HEK293T (cell line): ENCODE results near the gene NUP62.

Experiments used
- BHLHE40 ChIP-seq: fragments of 450-650 bp; IDR thresholded peaks from 2 replicates; pipeline ENCODE4 v1.6.1; 2016; ENCODE audit warnings: mild to moderate bottlenecking, moderate library complexity, borderline replicate concordance
- FOXM1 ChIP-seq: fragments of 450-650 bp; IDR thresholded peaks from 2 replicates; pipeline ENCODE4 v1.6.1; 2017; ENCODE audit warnings: mild to moderate bottlenecking, borderline replicate concordance
- L3MBTL2 ChIP-seq: fragments of 450-650 bp; conservative IDR thresholded peaks from 2 replicates; pipeline ENCODE4 v1.6.1; 2016; ENCODE audit warnings: mild to moderate bottlenecking
- SUZ12 ChIP-seq: fragments of 450-650 bp; IDR thresholded peaks from 2 replicates; pipeline ENCODE4 v1.6.1; 2016; ENCODE audit warnings: mild to moderate bottlenecking
- TF ChIP-seq, protein P1 (sequence below): fragments of 450-650 bp; IDR thresholded peaks from 2 replicates; pipeline ENCODE4 v1.6.1; 2016

DNA sequence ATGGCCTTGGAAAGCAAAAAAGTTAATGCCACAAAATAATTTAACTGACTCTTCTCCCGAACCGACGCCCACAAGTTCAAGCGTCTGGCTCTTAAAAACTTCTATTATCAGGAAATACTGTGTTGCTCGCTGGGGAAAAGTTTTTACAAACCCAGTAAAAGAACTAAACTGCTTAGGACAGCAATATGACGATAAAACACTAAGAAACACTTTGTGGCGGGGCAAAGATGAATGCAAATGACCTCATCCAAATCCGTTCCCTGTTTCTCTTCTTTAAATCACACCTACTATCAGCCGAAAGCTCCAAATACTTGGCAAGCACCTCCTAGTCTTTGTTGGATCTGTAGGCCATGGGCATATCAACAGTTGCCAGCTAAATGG, 26.8 kb upstream of the NUP62 start:
- no peak for TF ChIP-seq L3MBTL2
- TF ChIP-seq, protein P1, sequence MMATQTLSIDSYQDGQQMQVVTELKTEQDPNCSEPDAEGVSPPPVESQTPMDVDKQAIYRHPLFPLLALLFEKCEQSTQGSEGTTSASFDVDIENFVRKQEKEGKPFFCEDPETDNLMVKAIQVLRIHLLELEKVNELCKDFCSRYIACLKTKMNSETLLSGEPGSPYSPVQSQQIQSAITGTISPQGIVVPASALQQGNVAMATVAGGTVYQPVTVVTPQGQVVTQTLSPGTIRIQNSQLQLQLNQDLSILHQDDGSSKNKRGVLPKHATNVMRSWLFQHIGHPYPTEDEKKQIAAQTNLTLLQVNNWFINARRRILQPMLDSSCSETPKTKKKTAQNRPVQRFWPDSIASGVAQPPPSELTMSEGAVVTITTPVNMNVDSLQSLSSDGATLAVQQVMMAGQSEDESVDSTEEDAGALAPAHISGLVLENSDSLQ = no peak
- TF ChIP-seq SUZ12 = no peak
- no peak for TF ChIP-seq BHLHE40
- TF ChIP-seq FOXM1 = no peak
